ENCODE data around the gene FAM135A. TPM values are rescaled to one million over a fixed set of nuclear protein-coding genes. Genes with fewer than 3 reads are reported as not detected.
"Not testable (repeated sequence)": the region's sequence is repeated elsewhere in the genome, so short reads cannot be mapped to it uniquely, and the experiment has no call there.

The FAM135A gene
- total and polyA plus RNA-seq, 4 donors, result 32.7 to 93.0 (median 39.6) TPM

DNA sequence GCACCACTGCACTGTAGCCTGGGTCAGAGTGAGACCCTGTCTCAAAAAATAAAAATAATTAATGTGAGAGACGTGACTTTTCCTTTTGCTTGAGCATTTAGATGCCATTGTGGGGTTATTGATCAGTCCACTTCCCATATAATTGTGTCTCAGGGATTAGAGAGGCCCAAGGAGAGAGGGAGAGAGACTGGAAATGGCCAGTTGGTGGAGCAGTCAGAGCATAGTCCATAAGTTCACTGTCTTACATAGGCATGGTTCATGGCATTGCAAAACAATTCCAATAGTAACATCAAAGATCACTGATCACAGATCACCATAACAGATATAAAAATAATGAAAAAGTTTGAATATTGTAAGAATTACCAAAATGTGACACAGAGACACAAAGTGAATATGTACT lies 138.3 kb downstream of the FAM135A start:
- no peaks in the 10 kb centered on the region for H3K4me1 ChIP-seq (ENCODE audit: control insufficient read depth, insufficient read depth, low read length)
- H3K9me3 ChIP-seq (ENCODE audit: control insufficient read depth, insufficient read depth, low read length), result no peaks in the 10 kb centered on the region
- H3K36me3 ChIP-seq (ENCODE audit: control insufficient read depth, insufficient read depth, low read length), result no peaks in the 10 kb centered on the region
- no peak overlapping the region for H3K4me3 ChIP-seq (ENCODE audit: low read depth, low read length)
- no peaks in the 10 kb centered on the region for H3K27me3 ChIP-seq (ENCODE audit: control insufficient read depth, insufficient read depth, low read length)
- no peak overlapping the region for H3K27ac ChIP-seq (ENCODE audit: low read depth, low read length)
- 100% methylated on average over 1 of the region's 1 CpG for WGBS (ENCODE audit: insufficient coverage)
- no peak for DNase-seq (ENCODE audit: low read depth in 4 of 6, low spot score in 6 of 6)

DNA sequence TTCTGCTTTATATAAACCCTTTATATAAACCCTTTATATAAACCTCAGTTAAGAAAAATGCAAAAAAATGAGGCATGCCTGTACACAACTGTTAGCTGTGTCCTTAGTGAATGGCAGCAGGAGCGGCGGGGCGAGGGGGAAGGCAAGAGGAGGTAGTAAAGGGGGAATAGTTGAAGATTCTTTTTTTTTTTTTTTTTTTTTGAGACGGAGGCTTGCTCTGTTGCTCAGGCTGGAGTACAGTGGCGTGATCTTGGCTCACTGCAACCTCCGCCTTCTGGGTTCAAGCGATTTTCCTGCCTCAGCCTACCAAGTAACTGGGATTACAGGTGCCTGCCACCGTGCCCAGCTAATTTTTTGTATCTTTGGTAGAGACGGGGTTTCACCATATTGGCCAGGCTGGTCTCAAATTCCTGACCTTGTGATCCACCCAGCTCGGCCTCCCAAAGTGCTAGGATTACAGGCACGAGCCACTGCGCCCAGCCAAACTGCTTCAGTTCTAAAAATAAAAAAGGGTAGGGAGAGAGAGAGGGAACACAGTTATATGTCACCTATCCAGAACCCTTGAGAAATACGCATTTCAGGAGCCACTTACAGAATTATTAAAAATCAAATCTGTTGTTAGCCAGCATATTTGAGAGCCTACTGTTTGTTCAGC lies 139.1 kb downstream of the FAM135A start:
- not testable (repeated sequence) for H3K36me3 ChIP-seq (ENCODE audit: control insufficient read depth, insufficient read depth, low read length); H3K4me3 ChIP-seq (ENCODE audit: low read depth, low read length)
- 95% methylated on average over 7 of the region's 13 CpGs for WGBS (ENCODE audit: insufficient coverage)

DNA sequence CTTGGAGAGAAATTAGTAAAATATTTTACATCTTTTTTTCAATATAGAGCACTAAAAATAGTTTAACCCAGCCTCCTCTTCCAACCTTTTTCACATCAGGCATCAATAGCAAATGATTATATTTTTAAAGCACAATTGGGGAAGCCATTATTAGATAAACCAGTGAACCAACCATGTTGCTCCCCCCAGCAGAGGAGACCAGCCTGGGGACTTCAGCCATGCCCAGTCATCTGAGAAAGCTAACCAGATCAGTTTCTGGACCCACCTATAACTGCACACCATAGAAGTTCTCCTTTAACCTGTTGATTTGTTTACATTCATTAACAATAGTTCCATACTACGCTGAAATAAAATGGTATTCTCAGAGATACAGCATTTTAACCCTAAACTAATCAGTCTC lies 139.7 kb downstream of the FAM135A start:
- Histone ChIP-seq H3K27ac (ENCODE audit: low read depth, low read length) (no peak overlapping the region), H3K9me3 (ENCODE audit: control insufficient read depth, insufficient read depth, low read length) (no peaks in the 10 kb centered on the region), H3K36me3 (ENCODE audit: control insufficient read depth, insufficient read depth, low read length) (peaks cover 3% of the 10 kb centered on the region), H3K27me3 (ENCODE audit: control insufficient read depth, insufficient read depth, low read length) (no peaks in the 10 kb centered on the region), H3K4me3 (ENCODE audit: low read depth, low read length) (no peak overlapping the region), H3K4me1 (ENCODE audit: control insufficient read depth, insufficient read depth, low read length) (no peaks in the 10 kb centered on the region)
- no CpG with 5 or more reads among the region's 1 CpG for WGBS (ENCODE audit: insufficient coverage)
- no peak for DNase-seq (ENCODE audit: low read depth in 4 of 6, low spot score in 6 of 6)

More for the DNA sequence above, 139.1 kb downstream of the FAM135A start:
- DNase-seq (ENCODE audit: low read depth in 4 of 6, low spot score in 6 of 6); H3K27me3 ChIP-seq (ENCODE audit: control insufficient read depth, insufficient read depth, low read length); H3K4me1 ChIP-seq (ENCODE audit: control insufficient read depth, insufficient read depth, low read length); H3K9me3 ChIP-seq (ENCODE audit: control insufficient read depth, insufficient read depth, low read length); H3K27ac ChIP-seq (ENCODE audit: low read depth, low read length): not testable (repeated sequence)

DNA sequence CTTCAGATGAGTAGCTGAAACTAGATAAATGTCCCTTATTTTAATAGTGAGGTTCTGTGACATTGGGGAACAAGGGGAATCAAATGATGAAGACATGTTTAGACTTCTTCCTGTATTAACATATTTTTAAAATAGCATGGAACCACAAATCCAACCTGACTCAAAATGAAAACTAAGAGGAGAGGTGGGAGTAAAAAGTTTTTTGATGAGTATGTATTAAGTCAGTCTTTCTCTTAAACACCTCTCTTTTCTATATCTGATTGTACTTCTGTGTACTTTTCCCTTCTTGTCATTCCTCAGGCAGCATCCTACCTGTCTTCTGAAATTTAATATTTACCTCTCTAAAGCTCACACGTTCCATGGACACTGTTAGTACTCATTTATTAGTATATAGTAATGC lies 144.7 kb downstream of the FAM135A start:
- WGBS (ENCODE audit: insufficient coverage), result no CpG with 5 or more reads among the region's 1 CpG

DNA sequence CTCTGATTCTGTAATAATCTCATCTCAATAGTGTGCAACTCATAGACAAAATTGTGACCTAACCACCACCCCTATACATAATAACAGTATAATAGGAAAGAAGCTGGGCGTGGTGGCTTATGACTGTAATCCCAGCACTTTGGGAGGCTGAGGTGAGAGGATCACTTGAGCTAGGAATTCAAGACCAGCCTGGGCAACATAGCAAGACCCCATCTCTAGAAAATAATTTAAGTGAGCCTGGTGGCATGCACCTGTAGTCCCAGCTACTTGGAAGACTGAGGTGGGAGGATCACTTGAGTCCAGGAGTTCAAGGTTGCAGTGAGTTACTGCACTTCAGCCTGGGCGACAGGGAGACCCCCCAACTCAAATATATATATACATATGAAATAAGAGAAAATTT lies 149.1 kb downstream of the FAM135A start:
- not testable (repeated sequence) for H3K4me1 ChIP-seq (ENCODE audit: control insufficient read depth, insufficient read depth, low read length); H3K9me3 ChIP-seq (ENCODE audit: control insufficient read depth, insufficient read depth, low read length); H3K27ac ChIP-seq (ENCODE audit: low read depth, low read length); DNase-seq (ENCODE audit: low read depth in 4 of 6, low spot score in 6 of 6); H3K27me3 ChIP-seq (ENCODE audit: control insufficient read depth, insufficient read depth, low read length); H3K36me3 ChIP-seq (ENCODE audit: control insufficient read depth, insufficient read depth, low read length); H3K4me3 ChIP-seq (ENCODE audit: low read depth, low read length)
- no CpG with 5 or more reads among the region's 2 CpGs for WGBS (ENCODE audit: insufficient coverage)

More for the DNA sequence above, 144.7 kb downstream of the FAM135A start:
- DNase-seq (ENCODE audit: low read depth in 4 of 6, low spot score in 6 of 6), result no peak
- H3K4me3 ChIP-seq (ENCODE audit: low read depth, low read length), result no peak overlapping the region
- H3K27me3 ChIP-seq (ENCODE audit: control insufficient read depth, insufficient read depth, low read length), result no peaks in the 10 kb centered on the region
- H3K4me1 ChIP-seq (ENCODE audit: control insufficient read depth, insufficient read depth, low read length), result no peaks in the 10 kb centered on the region
- no peak overlapping the region for H3K27ac ChIP-seq (ENCODE audit: low read depth, low read length)
- H3K9me3 ChIP-seq (ENCODE audit: control insufficient read depth, insufficient read depth, low read length), result no peaks in the 10 kb centered on the region
- H3K36me3 ChIP-seq (ENCODE audit: control insufficient read depth, insufficient read depth, low read length), result peaks cover 3% of the 10 kb centered on the region

DNA sequence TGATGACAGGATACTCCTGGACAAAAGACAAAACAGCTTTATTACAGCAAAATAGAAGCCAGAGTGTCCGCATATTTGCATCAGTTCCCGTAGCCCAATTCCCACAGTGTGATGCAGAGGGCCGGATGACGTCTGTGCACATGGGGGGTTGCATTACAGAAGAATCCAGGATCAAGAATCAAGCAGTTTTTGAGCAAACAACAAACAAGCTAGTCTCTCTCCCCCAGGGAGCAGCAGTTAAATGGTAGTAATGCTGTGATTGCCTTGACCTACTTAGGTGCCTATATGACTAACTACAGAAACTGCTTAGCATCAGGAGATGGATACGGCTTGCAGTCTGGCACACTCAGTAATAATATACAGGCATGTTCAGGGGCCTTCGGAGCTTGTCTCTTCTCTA lies 150.2 kb downstream of the FAM135A start:
- DNase-seq (ENCODE audit: low read depth in 4 of 6, low spot score in 6 of 6), result peak in 1 of 6 donors; percentile 16
- 34% methylated on average over 2 of the region's 6 CpGs for WGBS (ENCODE audit: insufficient coverage)
- peaks cover under 1% of the 10 kb centered on the region for H3K9me3 ChIP-seq (ENCODE audit: control insufficient read depth, insufficient read depth, low read length)
- H3K4me1 ChIP-seq (ENCODE audit: control insufficient read depth, insufficient read depth, low read length), result peaks cover 10% of the 10 kb centered on the region
- no peaks in the 10 kb centered on the region for H3K27me3 ChIP-seq (ENCODE audit: control insufficient read depth, insufficient read depth, low read length)
- H3K4me3 ChIP-seq (ENCODE audit: low read depth, low read length), result no peak overlapping the region
- H3K27ac ChIP-seq (ENCODE audit: low read depth, low read length), result no peak overlapping the region
- H3K36me3 ChIP-seq (ENCODE audit: control insufficient read depth, insufficient read depth, low read length), result no peaks in the 10 kb centered on the region

DNA sequence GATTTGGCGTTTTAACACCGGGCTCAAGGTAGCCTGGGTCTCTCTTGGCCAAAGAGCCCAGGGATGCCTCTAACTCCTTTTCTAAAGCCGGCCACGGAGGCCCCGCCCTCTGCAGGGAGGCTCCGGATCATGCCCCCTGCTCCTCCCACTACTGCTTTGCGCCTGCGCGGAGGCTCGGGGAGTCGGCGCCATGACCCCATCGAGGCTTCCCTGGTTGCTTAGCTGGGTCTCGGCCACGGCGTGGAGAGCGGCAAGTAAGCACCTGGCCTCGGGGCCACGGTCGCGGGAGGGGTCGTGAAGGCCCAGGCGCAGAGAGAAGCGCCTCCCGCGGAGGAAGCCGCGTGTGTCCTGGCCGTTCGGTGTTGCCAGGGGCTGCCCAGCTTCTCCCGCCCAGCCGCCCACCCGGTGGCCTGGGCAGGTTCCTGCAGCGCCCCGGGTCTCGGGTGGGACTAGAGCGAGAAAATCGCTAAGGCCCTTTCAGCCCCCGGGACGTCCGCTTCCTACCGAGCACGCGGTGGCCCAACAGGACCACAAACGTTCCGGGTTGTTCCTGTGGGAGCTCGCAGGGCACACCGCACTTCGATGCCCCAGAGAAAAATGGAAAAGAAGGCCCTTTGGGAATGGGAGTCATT lies 153.6 kb downstream of the FAM135A start, which contains the start of gene SDHAF4:
TSS of gene SDHAF4 (plus strand) at position 180 of the 632 bp plus-strand sequence. CDS start at position 191, 11 bp downstream.
- Histone ChIP-seq H3K9me3 (ENCODE audit: control insufficient read depth, insufficient read depth, low read length) (peaks cover 3% of the 10 kb centered on the region), H3K4me1 (ENCODE audit: control insufficient read depth, insufficient read depth, low read length) (peaks cover 10% of the 10 kb centered on the region), H3K4me3 (ENCODE audit: low read depth, low read length) (peak within 1 kb of the TSS; percentile 92), H3K36me3 (ENCODE audit: control insufficient read depth, insufficient read depth, low read length) (no peaks in the 10 kb centered on the region), H3K27ac (ENCODE audit: low read depth, low read length) (peak within 1 kb of the TSS; percentile 85), H3K27me3 (ENCODE audit: control insufficient read depth, insufficient read depth, low read length) (no peaks in the 10 kb centered on the region)
- under 1% methylated on average over 44 of the region's 49 CpGs for WGBS (ENCODE audit: insufficient coverage)
- DNase-seq (ENCODE audit: low read depth in 4 of 6, low spot score in 6 of 6), result peak; percentile 82 to 98 (median 86)

DNA sequence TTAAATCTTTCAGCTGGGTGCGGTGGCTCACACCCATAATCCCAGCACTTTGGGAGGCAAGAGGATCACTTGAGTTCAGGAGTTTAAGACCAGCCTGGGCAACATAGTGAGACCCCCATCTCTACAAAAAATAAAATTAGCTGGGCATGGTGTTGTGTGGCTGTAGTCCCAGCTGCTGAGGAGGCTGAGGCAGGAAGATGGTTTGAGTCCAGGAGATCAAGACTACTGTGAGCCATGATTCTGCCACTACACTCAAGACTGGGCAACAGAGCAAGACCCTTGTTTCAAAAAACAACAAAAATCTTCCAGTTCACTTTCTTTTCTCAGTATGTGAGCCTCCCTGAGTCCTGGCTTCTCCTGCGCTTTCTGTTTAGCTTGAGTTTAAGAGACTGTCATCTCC lies 161.3 kb downstream of the FAM135A start:
- no peaks in the 10 kb centered on the region for H3K36me3 ChIP-seq (ENCODE audit: control insufficient read depth, insufficient read depth, low read length)
- no peaks in the 10 kb centered on the region for H3K9me3 ChIP-seq (ENCODE audit: control insufficient read depth, insufficient read depth, low read length)
- H3K27me3 ChIP-seq (ENCODE audit: control insufficient read depth, insufficient read depth, low read length), result no peaks in the 10 kb centered on the region
- H3K4me3 ChIP-seq (ENCODE audit: low read depth, low read length), result no peak overlapping the region
- H3K4me1 ChIP-seq (ENCODE audit: control insufficient read depth, insufficient read depth, low read length), result no peaks in the 10 kb centered on the region
- 100% methylated on average over 1 of the region's 2 CpGs for WGBS (ENCODE audit: insufficient coverage)
- no peak for DNase-seq (ENCODE audit: low read depth in 4 of 6, low spot score in 6 of 6)
- H3K27ac ChIP-seq (ENCODE audit: low read depth, low read length), result no peak overlapping the region

DNA sequence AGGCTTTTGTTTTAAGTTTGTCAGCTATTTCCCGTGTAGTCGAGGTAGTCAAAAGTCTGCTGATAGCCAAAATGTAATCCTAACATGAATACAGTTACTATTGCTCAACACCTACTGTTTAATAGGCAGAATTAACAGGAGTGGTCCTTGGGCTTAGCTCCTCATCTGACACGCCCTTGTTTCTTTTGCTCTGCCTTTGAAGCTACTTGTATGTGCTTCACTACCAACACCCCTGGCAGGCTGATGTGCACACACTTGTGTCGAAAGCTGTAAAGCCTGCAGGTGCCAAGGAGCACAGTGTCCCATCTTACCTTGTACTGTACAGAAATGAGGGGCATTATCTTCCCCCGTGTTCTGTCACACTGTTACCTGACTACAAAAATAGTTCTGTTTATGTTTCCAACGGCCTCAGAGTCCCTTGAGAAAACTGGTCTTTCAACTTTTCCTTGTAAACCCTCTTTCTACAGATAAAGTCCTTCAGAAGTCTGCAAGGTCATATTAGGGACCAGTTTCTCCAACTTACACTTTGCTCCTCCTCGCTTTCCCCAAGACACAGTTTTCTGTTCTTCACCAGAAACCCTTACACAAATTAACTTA lies 162.7 kb downstream of the FAM135A start:
- no peak overlapping the region for H3K4me3 ChIP-seq (ENCODE audit: low read depth, low read length)
- no peaks in the 10 kb centered on the region for H3K4me1 ChIP-seq (ENCODE audit: control insufficient read depth, insufficient read depth, low read length)
- H3K9me3 ChIP-seq (ENCODE audit: control insufficient read depth, insufficient read depth, low read length), result no peaks in the 10 kb centered on the region
- WGBS (ENCODE audit: insufficient coverage), result 78% methylated on average over 5 of the region's 7 CpGs
- no peaks in the 10 kb centered on the region for H3K27me3 ChIP-seq (ENCODE audit: control insufficient read depth, insufficient read depth, low read length)
- no peak for DNase-seq (ENCODE audit: low read depth in 4 of 6, low spot score in 6 of 6)
- H3K27ac ChIP-seq (ENCODE audit: low read depth, low read length), result no peak overlapping the region
- H3K36me3 ChIP-seq (ENCODE audit: control insufficient read depth, insufficient read depth, low read length), result peaks cover 5% of the 10 kb centered on the region

DNA sequence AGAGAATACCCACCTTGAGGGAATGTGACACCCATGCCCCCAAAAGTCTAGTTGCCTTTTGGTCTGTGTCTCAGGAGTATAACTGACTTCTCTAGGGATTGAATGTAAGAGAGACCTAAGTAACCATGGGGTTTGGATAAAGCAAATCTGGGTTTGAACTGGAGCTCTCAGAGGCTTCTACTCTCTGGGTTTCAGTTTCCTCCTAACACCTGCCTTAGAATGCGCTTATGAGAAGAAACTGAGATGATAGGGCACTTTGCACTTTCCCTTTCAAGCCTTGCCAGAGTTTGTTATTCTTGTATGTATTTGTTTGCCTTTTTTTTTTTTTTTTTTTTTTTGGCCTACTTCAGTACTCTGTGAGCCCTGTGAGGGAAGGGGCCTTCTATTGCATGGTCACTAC lies 172.8 kb downstream of the FAM135A start:
- no CpG with 5 or more reads among the region's 1 CpG for WGBS (ENCODE audit: insufficient coverage)
- H3K4me3 ChIP-seq (ENCODE audit: low read depth, low read length), result no peak overlapping the region
- no peaks in the 10 kb centered on the region for H3K9me3 ChIP-seq (ENCODE audit: control insufficient read depth, insufficient read depth, low read length)
- no peaks in the 10 kb centered on the region for H3K27me3 ChIP-seq (ENCODE audit: control insufficient read depth, insufficient read depth, low read length)
- no peak overlapping the region for H3K27ac ChIP-seq (ENCODE audit: low read depth, low read length)
- no peaks in the 10 kb centered on the region for H3K4me1 ChIP-seq (ENCODE audit: control insufficient read depth, insufficient read depth, low read length)
- no peak for DNase-seq (ENCODE audit: low read depth in 4 of 6, low spot score in 6 of 6)
- H3K36me3 ChIP-seq (ENCODE audit: control insufficient read depth, insufficient read depth, low read length), result peaks cover 17% of the 10 kb centered on the region

Data from spinal cord (tissue), 10 donors.